Neutrophil (primary cell): ENCODE measurements around the gene DGCR2.

Source experiments
- H3K27ac ChIP-seq: fragments of 200-600 bp; sonication (generic); 2 replicates; pipeline ENCODE4 v1.5.1; 2016; ENCODE audit warnings: mild to moderate bottlenecking, moderate library complexity
- H3K27me3 ChIP-seq: fragments of 200-600 bp; sonication (generic); 2 replicates; pipeline ENCODE4 v1.6.0; 2016; ENCODE audit warnings: mild to moderate bottlenecking
- H3K36me3 ChIP-seq: fragments of 200-600 bp; sonication (generic); 2 replicates; pipeline ENCODE4 v1.5.1; 2017
- H3K4me1 ChIP-seq, 2 experiments: fragments of 200-600 bp in 1 of 2; sonication (generic) in 1 of 2; 1 replicate in 1 of 2; 2 replicates in 1 of 2; pipeline versions ENCODE4 v1.5.1 to v1.6.1; 2013 to 2016; ENCODE audit warnings: low read depth in 1 of 2, low read length in 1 of 2, mild to moderate bottlenecking in 1 of 2, moderate library complexity in 1 of 2; ENCODE audit not compliant: control insufficient read depth in 1 of 2, insufficient read depth in 1 of 2
- H3K4me3 ChIP-seq, 2 experiments: fragments of 200-600 bp in 1 of 2; sonication (generic) in 1 of 2; 1 replicate in 1 of 2; 2 replicates in 1 of 2; pipeline ENCODE4 v1.5.1; 2013 to 2016; ENCODE audit warnings: low read depth in 1 of 2, low read length in 1 of 2, mild to moderate bottlenecking in 1 of 2, moderate library complexity in 1 of 2
- H3K9me3 ChIP-seq: fragments of 200-600 bp; sonication (generic); 2 replicates; pipeline ENCODE4 v1.5.1; 2016
- TF ChIP-seq, protein P1 (sequence below): fragments of 200-600 bp; sonication (generic); IDR thresholded peaks from 2 replicates; pipeline ENCODE4 v1.5.1; 2016; ENCODE audit warnings: antibody characterized with exemption

Gene DGCR2

GRCh38 chr22:19092725-19093124, 29.5 kb downstream of the DGCR2 start:
- Histone ChIP-seq H3K4me1 (peaks cover 79 to 88% of the 10 kb centered on the region in 2 experiments), H3K27me3 (no peaks in the 10 kb centered on the region), H3K36me3 (peaks cover 16% of the 10 kb centered on the region), H3K9me3 (no peaks in the 10 kb centered on the region), H3K27ac (peak overlapping the region; percentile 96), H3K4me3 (no peak overlapping the region)
- TF ChIP-seq, protein P1, sequence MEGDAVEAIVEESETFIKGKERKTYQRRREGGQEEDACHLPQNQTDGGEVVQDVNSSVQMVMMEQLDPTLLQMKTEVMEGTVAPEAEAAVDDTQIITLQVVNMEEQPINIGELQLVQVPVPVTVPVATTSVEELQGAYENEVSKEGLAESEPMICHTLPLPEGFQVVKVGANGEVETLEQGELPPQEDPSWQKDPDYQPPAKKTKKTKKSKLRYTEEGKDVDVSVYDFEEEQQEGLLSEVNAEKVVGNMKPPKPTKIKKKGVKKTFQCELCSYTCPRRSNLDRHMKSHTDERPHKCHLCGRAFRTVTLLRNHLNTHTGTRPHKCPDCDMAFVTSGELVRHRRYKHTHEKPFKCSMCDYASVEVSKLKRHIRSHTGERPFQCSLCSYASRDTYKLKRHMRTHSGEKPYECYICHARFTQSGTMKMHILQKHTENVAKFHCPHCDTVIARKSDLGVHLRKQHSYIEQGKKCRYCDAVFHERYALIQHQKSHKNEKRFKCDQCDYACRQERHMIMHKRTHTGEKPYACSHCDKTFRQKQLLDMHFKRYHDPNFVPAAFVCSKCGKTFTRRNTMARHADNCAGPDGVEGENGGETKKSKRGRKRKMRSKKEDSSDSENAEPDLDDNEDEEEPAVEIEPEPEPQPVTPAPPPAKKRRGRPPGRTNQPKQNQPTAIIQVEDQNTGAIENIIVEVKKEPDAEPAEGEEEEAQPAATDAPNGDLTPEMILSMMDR: no peak

GRCh38 chr22:19090586-19091127, 31.6 kb downstream of the DGCR2 start:
- peaks cover 16% of the 10 kb centered on the region for H3K36me3 ChIP-seq
- no peaks in the 10 kb centered on the region for H3K27me3 ChIP-seq
- no peaks in the 10 kb centered on the region for H3K9me3 ChIP-seq
- H3K27ac ChIP-seq: peak overlapping the region; percentile 96
- peaks cover 79 to 87% of the 10 kb centered on the region in 2 experiments for H3K4me1 ChIP-seq
- TF ChIP-seq, protein P1: no peak
- no peak overlapping the region for H3K4me3 ChIP-seq

- TF ChIP-seq, protein P1: no peak
- Histone ChIP-seq H3K27me3 (no peaks in the 10 kb centered on the region), H3K36me3 (peaks cover 16% of the 10 kb centered on the region), H3K9me3 (no peaks in the 10 kb centered on the region), H3K27ac (peak overlapping the region; percentile 96), H3K4me1 (peaks cover 79 to 88% of the 10 kb centered on the region in 2 experiments), H3K4me3 (no peak overlapping the region)
These were observed 32.0 kb downstream of the DGCR2 start for GRCh38 chr22:19090183-19090582.

DNA sequence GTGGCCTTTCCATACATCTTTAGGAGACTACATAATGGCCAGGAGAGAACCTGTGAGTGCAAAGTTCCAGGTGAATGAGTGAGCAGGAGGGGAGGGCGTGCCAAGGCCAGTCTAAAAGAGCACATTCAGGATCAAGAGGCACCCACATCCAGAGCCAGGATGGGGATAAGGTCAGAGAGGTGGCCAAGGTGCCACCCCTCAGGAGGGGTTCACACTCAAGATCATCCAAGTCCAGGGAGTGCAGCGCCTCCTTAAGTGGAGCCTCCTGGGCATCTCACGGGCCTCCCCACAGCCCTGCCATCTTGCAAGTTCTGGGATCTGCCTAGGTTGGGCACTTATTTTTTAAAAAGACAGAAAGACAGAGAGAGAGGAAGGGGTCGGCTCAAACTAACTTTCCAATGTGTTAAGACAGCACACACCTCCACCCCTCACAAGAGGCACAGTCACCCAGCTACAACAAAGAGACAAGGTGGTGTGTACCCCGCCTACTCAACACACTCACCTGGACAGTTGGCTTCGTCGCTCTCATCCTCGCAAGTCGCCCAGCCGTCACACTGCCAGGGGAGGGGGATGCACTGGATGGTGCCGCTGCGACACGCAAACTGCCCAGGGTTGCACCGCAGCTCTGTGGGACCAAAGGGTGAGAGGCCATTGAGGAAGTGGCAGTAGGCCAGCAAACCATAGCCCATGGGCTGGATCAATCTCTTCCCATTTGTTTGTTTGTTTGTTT, 33.2 kb downstream of the DGCR2 start:
- H3K4me3 ChIP-seq: no peak overlapping the region
- no peaks in the 10 kb centered on the region for H3K9me3 ChIP-seq
- peak overlapping the region; percentile 96 for H3K27ac ChIP-seq
- peaks cover 16% of the 10 kb centered on the region for H3K36me3 ChIP-seq
- H3K4me1 ChIP-seq: peaks cover 84% of the 10 kb centered on the region in 2 experiments
- TF ChIP-seq, protein P1: no peak
- H3K27me3 ChIP-seq: no peaks in the 10 kb centered on the region

- H3K27ac ChIP-seq: peak overlapping the region; percentile 96
- H3K36me3 ChIP-seq: peaks cover 16% of the 10 kb centered on the region
- H3K4me3 ChIP-seq: peak overlapping the region; percentile 54 to 58
- no peaks in the 10 kb centered on the region for H3K9me3 ChIP-seq
- TF ChIP-seq, protein P1: no peak
- H3K27me3 ChIP-seq: no peaks in the 10 kb centered on the region
- peaks cover 71 to 80% of the 10 kb centered on the region in 2 experiments for H3K4me1 ChIP-seq
These were observed 35.3 kb downstream of the DGCR2 start for GRCh38 chr22:19086896-19087295.
